ENCODE data around the gene CDK14.

DNA sequence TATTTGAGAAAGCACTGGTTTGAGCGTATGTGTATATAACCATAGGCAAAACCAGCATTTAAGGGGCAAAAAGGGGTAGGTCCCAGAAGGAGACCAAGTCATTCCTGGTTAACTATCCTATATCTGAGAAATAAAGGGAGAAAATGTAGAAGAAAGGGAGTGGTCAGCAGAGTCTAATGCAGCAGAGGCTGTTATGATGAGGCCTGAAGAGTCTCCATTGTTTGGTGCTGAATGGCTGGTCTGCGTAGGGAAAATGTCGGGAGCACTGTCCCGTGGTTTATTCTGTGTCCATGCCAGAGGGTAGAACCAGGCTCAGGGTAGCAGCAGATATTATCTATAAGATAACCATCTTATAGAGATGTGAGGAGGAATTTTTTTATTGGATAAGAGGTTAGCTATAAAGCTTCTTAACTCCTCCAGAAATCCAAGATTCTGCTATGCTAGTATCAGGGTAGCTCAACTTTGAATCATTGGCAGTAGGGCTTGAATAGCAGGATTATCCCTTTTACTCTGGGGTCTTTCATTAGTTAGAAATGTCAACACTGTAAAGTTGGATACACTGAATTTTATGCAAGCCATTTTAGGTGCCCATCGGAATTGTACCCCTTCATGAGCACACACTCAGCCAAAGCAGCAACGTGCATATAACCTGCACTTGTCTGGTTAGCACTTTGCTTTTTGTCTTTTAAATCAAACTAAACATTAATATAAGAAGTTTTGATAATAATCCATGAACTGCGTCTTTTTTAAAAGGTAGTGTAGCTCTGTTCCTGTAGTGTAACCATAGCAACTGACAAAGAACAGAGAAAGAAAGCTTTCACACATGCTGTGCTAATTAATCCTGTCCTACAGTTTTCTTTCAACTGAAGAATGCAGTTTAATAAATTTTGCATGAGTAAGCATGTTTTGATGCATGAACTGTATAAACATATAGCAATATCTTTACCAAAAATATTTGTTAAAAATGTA is 356.1 kb downstream of the CDK14 start:
- TF ChIP-seq, protein P1, sequence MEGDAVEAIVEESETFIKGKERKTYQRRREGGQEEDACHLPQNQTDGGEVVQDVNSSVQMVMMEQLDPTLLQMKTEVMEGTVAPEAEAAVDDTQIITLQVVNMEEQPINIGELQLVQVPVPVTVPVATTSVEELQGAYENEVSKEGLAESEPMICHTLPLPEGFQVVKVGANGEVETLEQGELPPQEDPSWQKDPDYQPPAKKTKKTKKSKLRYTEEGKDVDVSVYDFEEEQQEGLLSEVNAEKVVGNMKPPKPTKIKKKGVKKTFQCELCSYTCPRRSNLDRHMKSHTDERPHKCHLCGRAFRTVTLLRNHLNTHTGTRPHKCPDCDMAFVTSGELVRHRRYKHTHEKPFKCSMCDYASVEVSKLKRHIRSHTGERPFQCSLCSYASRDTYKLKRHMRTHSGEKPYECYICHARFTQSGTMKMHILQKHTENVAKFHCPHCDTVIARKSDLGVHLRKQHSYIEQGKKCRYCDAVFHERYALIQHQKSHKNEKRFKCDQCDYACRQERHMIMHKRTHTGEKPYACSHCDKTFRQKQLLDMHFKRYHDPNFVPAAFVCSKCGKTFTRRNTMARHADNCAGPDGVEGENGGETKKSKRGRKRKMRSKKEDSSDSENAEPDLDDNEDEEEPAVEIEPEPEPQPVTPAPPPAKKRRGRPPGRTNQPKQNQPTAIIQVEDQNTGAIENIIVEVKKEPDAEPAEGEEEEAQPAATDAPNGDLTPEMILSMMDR (IDR thresholded peaks at IDR 0.05) = no peak
- TF ChIP-seq POLR2A (IDR thresholded peaks at IDR 0.05) = no peak
- no peak for TF ChIP-seq EP300 (IDR thresholded peaks at IDR 0.05)
- no peak for TF ChIP-seq POLR2AphosphoS5 (IDR thresholded peaks at IDR 0.05)

Measured in upper lobe of left lung (tissue), 4 donors.